Muscle of leg (tissue), 11 donors: Measurements from ENCODE around the gene TNC. TPM values are rescaled to one million over a fixed set of nuclear protein-coding genes. Genes with fewer than 3 reads are reported as not detected.

Experiments used
- DNase-seq: peaks from one replicate; pipeline ENCODE4 v3.0.0; 2013
- H3K27ac ChIP-seq: one replicate; pipeline ENCODE4 v1.5.1; 2013; ENCODE audit warnings: mild to moderate bottlenecking, low read length, control low read depth
- H3K27me3 ChIP-seq: one replicate; pipeline ENCODE4 v1.6.1; 2013; ENCODE audit warnings: low read length; ENCODE audit not compliant: control insufficient read depth, insufficient read depth
- H3K36me3 ChIP-seq: one replicate; pipeline ENCODE4 v1.6.1; 2013; ENCODE audit warnings: low read length; ENCODE audit not compliant: control insufficient read depth, insufficient read depth
- H3K4me1 ChIP-seq: one replicate; pipeline ENCODE4 v1.6.1; 2013; ENCODE audit warnings: low read length; ENCODE audit not compliant: control insufficient read depth, insufficient read depth
- H3K4me3 ChIP-seq: one replicate; pipeline ENCODE4 v1.5.1; 2013; ENCODE audit warnings: low read length, control low read depth
- H3K9me3 ChIP-seq: replicated peaks from 2 replicates; pipeline ENCODE4 v1.6.1; 2013; ENCODE audit warnings: low read depth, low read length; ENCODE audit not compliant: control insufficient read depth
- WGBS: methylation state at CpG from one replicate; pipeline ENCODE4 v1.1.5; 2013; ENCODE audit warnings: missing lambda C conversion rate; ENCODE audit not compliant: insufficient coverage; 5-methylcytosine and 5-hydroxymethylcytosine counted together
- polyA plus RNA-seq, 8 donors: library from polyadenylated mRNA; unstranded; fragments of 120-200 nt; gene quantifications; one replicate each; pipeline versions ENCODE4 v1.2.1 to v1.2.3, GENCODE V29; 2013; ENCODE audit warnings: inconsistent platforms in 1 of 8, low replicate concordance in 1 of 8; ENCODE audit not compliant: insufficient read length in 8 of 8, insufficient read depth in 1 of 8
- total RNA-seq: library from RNA; stranded (reverse); fragments of 120-200 nt; gene quantifications from one replicate; pipeline ENCODE4 v1.2.4, GENCODE V29; 2013

The TNC gene
- total and polyA plus RNA-seq, 9 donors: 28.4 to 129 (median 47.0) TPM

DNA sequence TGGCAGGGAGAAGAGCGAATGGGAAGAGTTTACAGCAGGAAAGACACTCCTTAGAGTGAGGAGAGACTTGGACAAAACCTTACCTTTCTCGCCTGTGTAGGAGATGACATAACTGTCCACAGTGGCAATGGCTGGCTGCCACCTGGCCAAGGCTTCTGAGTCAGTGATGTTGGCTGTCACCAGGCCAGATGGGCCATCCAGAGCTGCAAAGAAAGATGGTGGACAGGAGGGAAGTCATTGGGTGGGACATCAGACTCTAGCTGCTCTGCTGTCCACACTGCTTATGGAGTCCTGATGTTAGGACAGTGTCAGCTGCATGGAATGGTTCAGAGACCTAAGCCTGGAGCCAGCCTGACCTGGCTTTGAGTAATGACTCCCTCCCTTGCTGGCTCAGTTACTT, 79.8 kb downstream of the TNC start:
- H3K9me3 ChIP-seq: no peaks in the 10 kb centered on the region
- 31% methylated on average over 1 of the region's 2 CpGs for WGBS
- H3K4me3 ChIP-seq: no peak overlapping the region
- H3K4me1 ChIP-seq: peaks cover 13% of the 10 kb centered on the region
- no peak overlapping the region for H3K27ac ChIP-seq
- peak; percentile 56 for DNase-seq
- H3K36me3 ChIP-seq: peaks cover 5% of the 10 kb centered on the region
- H3K27me3 ChIP-seq: no peaks in the 10 kb centered on the region

- Histone ChIP-seq H3K27ac (peak overlapping the region; percentile 56), H3K36me3 (peaks cover 5% of the 10 kb centered on the region), H3K27me3 (no peaks in the 10 kb centered on the region), H3K4me1 (peaks cover 13% of the 10 kb centered on the region), H3K4me3 (no peak overlapping the region), H3K9me3 (no peaks in the 10 kb centered on the region)
- no peak for DNase-seq
- WGBS: 100% methylated on average over 2 of the region's 2 CpGs
Measured at GRCh38 chr9:115036691-115037090, 81.3 kb downstream of the TNC start.

DNA sequence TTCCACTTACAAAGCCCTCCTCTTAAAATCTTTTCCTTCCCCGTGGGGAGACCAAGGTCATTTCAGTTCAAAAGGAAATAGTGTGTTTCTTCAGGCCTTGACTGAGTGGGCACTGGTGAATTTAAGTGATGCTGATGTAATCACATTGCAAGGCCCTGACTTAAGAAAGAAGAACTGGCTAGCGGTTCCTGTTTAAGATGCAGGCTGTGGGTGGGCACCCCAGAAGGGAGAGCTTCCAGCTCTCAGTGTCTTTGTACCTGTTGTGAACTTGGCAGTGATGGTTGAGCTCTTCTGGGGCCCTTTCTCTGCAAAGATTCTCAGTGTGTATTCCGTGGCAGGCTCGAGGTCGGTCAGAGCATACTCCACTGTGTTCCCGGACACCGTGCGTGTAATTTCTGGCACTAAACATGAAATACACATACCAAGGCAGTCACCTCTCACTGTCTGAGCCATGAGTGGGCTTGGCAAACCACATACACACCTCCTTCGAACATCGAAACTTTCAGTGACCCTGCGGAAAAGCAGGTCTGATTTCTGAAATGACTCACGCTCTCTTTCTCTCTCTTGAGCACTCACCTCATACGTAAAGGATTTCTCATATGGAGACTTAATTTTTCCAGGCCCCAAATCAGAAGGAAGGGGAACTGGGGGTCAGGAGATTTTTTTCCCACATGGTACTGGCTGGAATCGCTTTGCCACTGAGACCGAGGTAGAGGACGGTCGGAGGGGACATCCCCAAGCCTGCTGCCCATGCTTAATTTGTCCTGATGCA, 81.9 kb downstream of the TNC start:
- peak; percentile 90 for DNase-seq
- Histone ChIP-seq H3K27ac (peak overlapping the region; percentile 56), H3K36me3 (peaks cover 12% of the 10 kb centered on the region), H3K4me3 (no peak overlapping the region), H3K4me1 (peaks cover 13% of the 10 kb centered on the region), H3K27me3 (no peaks in the 10 kb centered on the region), H3K9me3 (no peaks in the 10 kb centered on the region)
- WGBS: 55% methylated on average over 14 of the region's 17 CpGs

DNA sequence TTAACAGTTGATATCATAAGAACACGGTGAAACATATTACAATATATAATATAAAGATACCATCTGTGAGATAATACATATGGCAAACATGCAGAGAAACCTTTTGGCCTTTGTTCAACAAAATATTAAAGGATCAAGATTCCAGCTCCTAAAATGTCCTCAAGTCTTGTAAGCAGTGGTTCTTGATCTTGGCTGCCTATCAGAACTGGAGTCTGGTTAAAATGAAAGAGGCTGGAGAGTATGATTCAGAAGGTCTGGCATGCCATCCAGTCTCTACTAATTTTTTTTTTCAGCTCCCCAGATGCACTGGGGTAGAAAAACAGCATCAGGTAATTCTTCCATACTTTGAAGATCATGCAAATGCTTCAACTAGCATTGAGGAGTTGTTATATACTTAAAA, 83.2 kb downstream of the TNC start:
- WGBS: no CpG with 5 or more reads among the region's 1 CpG
- DNase-seq: peak; percentile 51
- H3K36me3 ChIP-seq: peaks cover 17% of the 10 kb centered on the region

GRCh38 chr9:115033800-115034199, 84.2 kb downstream of the TNC start:
- WGBS: 87% methylated on average over 2 of the region's 2 CpGs
- H3K27ac ChIP-seq: no peak overlapping the region
- peaks cover 18% of the 10 kb centered on the region for H3K36me3 ChIP-seq
- H3K4me3 ChIP-seq: no peak overlapping the region
- no peaks in the 10 kb centered on the region for H3K9me3 ChIP-seq
- no peak for DNase-seq
- peaks cover 13% of the 10 kb centered on the region for H3K4me1 ChIP-seq
- no peaks in the 10 kb centered on the region for H3K27me3 ChIP-seq

More for the DNA sequence above, 83.2 kb downstream of the TNC start:
- no peaks in the 10 kb centered on the region for H3K9me3 ChIP-seq
- H3K4me3 ChIP-seq: no peak overlapping the region
- no peak overlapping the region for H3K27ac ChIP-seq
- peaks cover 13% of the 10 kb centered on the region for H3K4me1 ChIP-seq
- H3K27me3 ChIP-seq: no peaks in the 10 kb centered on the region

GRCh38 chr9:115032296-115032695, 85.7 kb downstream of the TNC start:
- WGBS: 70% methylated on average over 1 of the region's 1 CpG
- Histone ChIP-seq H3K36me3 (peaks cover 15% of the 10 kb centered on the region), H3K4me3 (no peak overlapping the region)

DNA sequence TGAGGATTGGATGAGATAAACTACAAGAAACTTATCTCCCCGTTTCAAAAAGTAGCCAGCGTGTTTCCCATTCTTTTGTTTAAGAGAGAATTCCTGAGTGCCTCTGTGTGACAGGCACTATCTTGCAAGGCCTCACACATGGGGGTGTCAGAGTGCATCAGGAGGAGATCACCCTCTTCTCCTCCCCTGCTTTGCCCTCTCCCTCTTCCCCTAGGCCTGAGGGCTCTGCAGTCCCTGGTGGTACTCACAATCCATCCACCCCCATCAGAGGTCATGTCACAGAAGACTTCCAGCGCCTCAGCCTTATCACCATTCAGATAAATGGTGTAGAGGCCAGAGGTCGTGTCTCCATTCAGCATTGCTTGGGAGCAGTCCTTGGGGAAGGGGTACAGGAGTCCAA, 88.0 kb downstream of the TNC start:
- H3K27ac ChIP-seq: no peak overlapping the region
- no peaks in the 10 kb centered on the region for H3K9me3 ChIP-seq
- WGBS: 80% methylated on average over 1 of the region's 4 CpGs
- H3K4me1 ChIP-seq: no peaks in the 10 kb centered on the region
- no peak for DNase-seq
- peaks cover 15% of the 10 kb centered on the region for H3K36me3 ChIP-seq
- no peaks in the 10 kb centered on the region for H3K27me3 ChIP-seq
- no peak overlapping the region for H3K4me3 ChIP-seq

More at GRCh38 chr9:115032296-115032695, 85.7 kb downstream of the TNC start:
- no peak overlapping the region for H3K27ac ChIP-seq
- no peaks in the 10 kb centered on the region for H3K27me3 ChIP-seq
- no peak for DNase-seq
- H3K9me3 ChIP-seq: no peaks in the 10 kb centered on the region
- peaks cover 11% of the 10 kb centered on the region for H3K4me1 ChIP-seq

DNA sequence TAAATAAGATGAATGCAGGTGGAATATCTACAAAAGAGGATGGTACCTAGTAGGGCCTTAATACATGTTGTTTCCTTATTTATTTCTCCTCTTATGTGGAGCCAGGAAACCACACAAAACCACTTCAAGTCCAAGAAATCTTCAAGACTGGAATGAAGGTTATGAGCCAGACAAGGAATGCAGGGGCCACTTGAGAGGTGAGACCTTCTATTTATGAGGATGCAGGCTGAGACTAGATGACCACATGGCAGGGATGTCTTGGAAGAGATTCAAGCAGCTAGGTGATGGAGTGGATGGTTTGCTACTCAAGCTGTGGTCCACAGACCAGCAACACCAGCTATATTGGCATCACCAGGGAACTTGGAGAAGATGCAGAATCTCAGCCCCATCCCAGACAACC, 92.2 kb downstream of the TNC start:
- H3K36me3 ChIP-seq: peaks cover 19% of the 10 kb centered on the region
- H3K27me3 ChIP-seq: no peaks in the 10 kb centered on the region
- H3K9me3 ChIP-seq: no peaks in the 10 kb centered on the region
- no peaks in the 10 kb centered on the region for H3K4me1 ChIP-seq
- H3K27ac ChIP-seq: no peak overlapping the region
- no peak overlapping the region for H3K4me3 ChIP-seq
- DNase-seq: no peak

GRCh38 chr9:115024925-115025535, 92.9 kb downstream of the TNC start:
- WGBS: 67% methylated on average over 1 of the region's 5 CpGs
- Histone ChIP-seq H3K9me3 (no peaks in the 10 kb centered on the region), H3K27me3 (no peaks in the 10 kb centered on the region), H3K36me3 (peaks cover 16% of the 10 kb centered on the region), H3K27ac (no peak overlapping the region), H3K4me3 (no peak overlapping the region), H3K4me1 (no peaks in the 10 kb centered on the region)
- DNase-seq: no peak

- peaks cover 13% of the 10 kb centered on the region for H3K36me3 ChIP-seq
- no peaks in the 10 kb centered on the region for H3K9me3 ChIP-seq
- H3K27me3 ChIP-seq: no peaks in the 10 kb centered on the region
- no peaks in the 10 kb centered on the region for H3K4me1 ChIP-seq
- no peak overlapping the region for H3K27ac ChIP-seq
- 80% methylated on average over 4 of the region's 6 CpGs for WGBS
- no peak overlapping the region for H3K4me3 ChIP-seq
- no peak for DNase-seq
Measured at GRCh38 chr9:115022760-115023434, 95.1 kb downstream of the TNC start.
